ENCODE data around the gene PID1. TPM values are rescaled to one million over a fixed set of nuclear protein-coding genes. Genes with fewer than 3 reads are reported as not detected.

The PID1 gene
- total and polyA plus RNA-seq, 8 donors, result 10.2 to 51.2 (median 35.4) TPM

DNA sequence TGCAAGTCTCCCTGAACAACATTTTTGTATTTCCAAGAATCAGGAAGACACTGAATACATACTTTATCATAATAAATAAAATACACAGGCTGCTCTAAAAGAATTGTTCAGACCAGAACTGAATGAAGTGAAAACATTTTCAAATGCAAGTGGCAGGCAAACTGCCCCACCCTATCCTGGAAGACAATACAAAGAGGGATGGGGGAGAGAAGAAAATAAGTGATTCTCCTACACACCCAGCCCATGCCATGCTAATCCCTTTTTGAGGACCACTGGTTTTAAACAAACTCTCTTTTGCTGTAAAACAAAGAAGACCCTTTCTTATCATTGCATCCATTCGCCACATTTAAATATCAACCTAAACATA, 95.6 kb downstream of the PID1 start:
- Histone ChIP-seq H3K4me1 (peaks cover 4 to 24% (median 13%) of the 10 kb centered on the region in 4 donors), H3K27ac (no peak overlapping the region), H3K9me3 (peaks cover 0 to 14% (median 3%) of the 10 kb centered on the region in 4 donors), H3K4me3 (no peak overlapping the region), H3K27me3 (no peaks in the 10 kb centered on the region), H3K36me3 (no peaks in the 10 kb centered on the region)
- TF ChIP-seq POLR2A (IDR thresholded peaks at IDR 0.05) (no peak), POLR2AphosphoS5 (IDR thresholded peaks at IDR 0.05) (no peak), EP300 (IDR thresholded peaks at IDR 0.05) (no peak), CTCF (IDR thresholded peaks at IDR 0.05) (no peak)
- intact Hi-C loops (cut with DNase I; ENCODE audit: low total_unique reads), result no loop called here
- no peak for DNase-seq
- WGBS, 5 donors, result 93 to 100% (median 96%) methylated on average over 1 of the region's 1 CpG

GRCh38 chr2:229174794-229175496, 96.1 kb downstream of the PID1 start:
- Histone ChIP-seq H3K27ac (peak overlapping the region in 2 of 5 donors; percentile 15 to 38), H3K36me3 (no peaks in the 10 kb centered on the region), H3K4me3 (no peak overlapping the region), H3K4me1 (peaks cover 4 to 22% (median 13%) of the 10 kb centered on the region in 4 donors), H3K9me3 (peaks cover 0 to 14% (median 3%) of the 10 kb centered on the region in 4 donors), H3K27me3 (no peaks in the 10 kb centered on the region)
- 37 to 55% (median 50%) methylated on average over 4 of the region's 4 CpGs for WGBS, 5 donors
- no peak for TF ChIP-seq POLR2AphosphoS5 (IDR thresholded peaks at IDR 0.05)
- TF ChIP-seq CTCF (IDR thresholded peaks at IDR 0.05), result no peak
- TF ChIP-seq EP300 (IDR thresholded peaks at IDR 0.05), result no peak
- no peak for TF ChIP-seq POLR2A (IDR thresholded peaks at IDR 0.05)
- no peak for DNase-seq
- intact Hi-C loops (cut with DNase I; ENCODE audit: low total_unique reads), result no loop called here

DNA sequence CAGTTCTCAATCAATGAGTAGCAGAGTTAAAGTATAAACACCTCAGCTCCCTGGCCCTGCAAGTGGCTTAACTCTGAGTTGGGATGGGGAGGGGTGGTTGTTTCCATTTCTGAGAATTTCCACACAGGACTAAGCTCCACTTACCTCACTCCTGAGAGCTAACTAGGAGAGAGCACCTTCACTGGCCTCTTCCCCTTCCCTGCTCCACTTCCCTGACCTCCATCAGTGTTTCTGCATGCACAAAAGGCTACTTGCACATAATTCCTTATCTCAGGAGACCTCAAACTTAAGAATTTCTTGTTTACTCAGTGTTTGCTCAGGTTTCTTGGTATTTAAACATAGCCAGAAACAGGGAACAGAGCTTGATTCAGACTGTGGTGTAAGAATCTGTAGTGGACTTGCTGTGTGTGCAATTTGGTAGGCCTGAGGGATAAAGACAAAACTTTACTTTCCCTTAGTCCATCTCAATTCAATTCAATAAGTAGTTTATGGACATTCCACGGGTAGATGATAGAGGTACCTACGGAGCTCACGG, 97.2 kb downstream of the PID1 start:
- DNase-seq, result peak in 1 of 2 donors; percentile 17
- Histone ChIP-seq H3K4me3 (no peak overlapping the region), H3K27me3 (no peaks in the 10 kb centered on the region), H3K9me3 (peaks cover 0 to 14% (median 3%) of the 10 kb centered on the region in 4 donors), H3K36me3 (no peaks in the 10 kb centered on the region), H3K4me1 (peaks cover 0 to 16% (median 6%) of the 10 kb centered on the region in 4 donors), H3K27ac (peak overlapping the region in 2 of 5 donors; percentile 15 to 38)
- 36 to 65% (median 42%) methylated on average over 3 of the region's 3 CpGs for WGBS, 5 donors
- no peak for TF ChIP-seq POLR2AphosphoS5 (IDR thresholded peaks at IDR 0.05)
- TF ChIP-seq POLR2A (IDR thresholded peaks at IDR 0.05), result no peak
- no peak for TF ChIP-seq CTCF (IDR thresholded peaks at IDR 0.05)
- no peak for TF ChIP-seq EP300 (IDR thresholded peaks at IDR 0.05)
- intact Hi-C loops (cut with DNase I; ENCODE audit: low total_unique reads), result no loop called here

DNA sequence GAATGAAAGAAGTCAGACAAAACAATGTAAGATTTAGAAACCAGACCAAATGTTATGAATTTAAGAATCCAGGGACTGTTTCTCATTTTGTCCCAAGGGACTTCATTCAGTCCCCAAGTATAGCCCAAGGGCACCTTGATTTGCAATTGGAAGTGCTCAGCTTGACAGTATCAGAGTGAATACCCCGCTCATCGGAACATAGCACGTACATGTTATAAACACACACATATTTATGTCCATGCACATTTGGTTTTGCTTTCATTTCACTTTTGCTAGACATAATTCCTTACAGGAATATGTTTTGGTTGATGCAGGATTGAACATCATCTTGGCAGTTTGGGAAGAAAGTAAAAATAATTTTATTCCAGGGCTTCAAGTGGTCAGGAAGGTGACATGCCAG, 100.2 kb downstream of the PID1 start:
- no peak for DNase-seq
- H3K4me3 ChIP-seq, result no peak overlapping the region
- no peak for TF ChIP-seq EP300 (IDR thresholded peaks at IDR 0.05)
- TF ChIP-seq CTCF (IDR thresholded peaks at IDR 0.05), result no peak
- no peak for TF ChIP-seq POLR2AphosphoS5 (IDR thresholded peaks at IDR 0.05)
- no peak for TF ChIP-seq POLR2A (IDR thresholded peaks at IDR 0.05)
- intact Hi-C loops (cut with DNase I; ENCODE audit: low total_unique reads), result no loop called here
- no peaks in the 10 kb centered on the region for H3K27me3 ChIP-seq
- H3K36me3 ChIP-seq, result no peaks in the 10 kb centered on the region
- H3K27ac ChIP-seq, result no peak overlapping the region
- 64 to 85% (median 73%) methylated on average over 3 of the region's 3 CpGs for WGBS, 5 donors
- H3K4me1 ChIP-seq, result peaks cover 0 to 16% (median 4%) of the 10 kb centered on the region in 4 donors
- peaks cover 0 to 14% (median 3%) of the 10 kb centered on the region in 4 donors for H3K9me3 ChIP-seq
